Keratinocyte (primary cell): ENCODE data around the gene SELENOT. TPM values are rescaled to one million over a fixed set of nuclear protein-coding genes. Genes with fewer than 3 reads are reported as not detected.

Experiments used
- DNase-seq: peaks from one replicate; pipeline ENCODE4 v3.0.0-alpha.2; 2011; ENCODE audit warnings: low read depth, missing footprints, low spot score
- FAIRE-seq: peaks from 2 replicates; lab custom pipeline; 2011; peaks lifted over from hg19 to GRCh38; lab: Jason Lieb, UNC
- H2AFZ ChIP-seq: 2 replicates; pipeline ENCODE4 v1.6.0; 2012; ENCODE audit warnings: low read length, control low read depth, inconsistent platforms; ENCODE audit not compliant: control insufficient read depth
- H3K27ac ChIP-seq: 2 replicates; pipeline ENCODE4 v1.5.1; 2011; ENCODE audit warnings: low read length; ENCODE audit not compliant: control insufficient read depth, insufficient read depth
- H3K27me3 ChIP-seq: 3 replicates; pipeline ENCODE4 v1.6.0; 2011; ENCODE audit warnings: low read length; ENCODE audit not compliant: control insufficient read depth, insufficient read depth; ENCODE audit errors: extremely low read depth
- H3K36me3 ChIP-seq, 2 experiments: 2 replicates in 1 of 2; 3 replicates in 1 of 2; pipeline ENCODE4 v1.5.1; 2011; ENCODE audit warnings: low read length in 2 of 2, mild to moderate bottlenecking in 1 of 2; ENCODE audit not compliant: control insufficient read depth in 2 of 2, insufficient read depth in 2 of 2; ENCODE audit errors: extremely low read depth in 1 of 2
- H3K4me1 ChIP-seq: 3 replicates; pipeline ENCODE4 v1.5.1; 2011; ENCODE audit warnings: low read length; ENCODE audit not compliant: control insufficient read depth, insufficient read depth; ENCODE audit errors: extremely low read depth
- H3K4me2 ChIP-seq: 3 replicates; pipeline ENCODE4 v1.6.0; 2011; ENCODE audit warnings: low read depth, low read length; ENCODE audit not compliant: control insufficient read depth, insufficient read depth; ENCODE audit errors: extremely low read depth
- H3K4me3 ChIP-seq, 3 experiments: fragments of 200-600 bp in 1 of 3; sonication (generic) in 1 of 3; 2 replicates in 2 of 3; 3 replicates in 1 of 3; pipeline ENCODE4 v1.5.1; 2011 to 2016; ENCODE audit warnings: low read length in 3 of 3, mild to moderate bottlenecking in 3 of 3, control low read depth in 2 of 3, inconsistent platforms in 1 of 3, low read depth in 1 of 3, mixed read lengths in 1 of 3, mixed run types in 1 of 3, moderate library complexity in 1 of 3; ENCODE audit not compliant: control insufficient read depth in 2 of 3, insufficient read depth in 2 of 3; ENCODE audit errors: extremely low read depth in 1 of 3
- H3K79me2 ChIP-seq: 2 replicates; pipeline ENCODE4 v1.6.0; 2012; ENCODE audit warnings: low read length; ENCODE audit not compliant: control insufficient read depth, insufficient read depth
- H3K9ac ChIP-seq: 3 replicates; pipeline ENCODE4 v1.6.0; 2011; ENCODE audit warnings: low read length; ENCODE audit not compliant: control insufficient read depth, insufficient read depth; ENCODE audit errors: extremely low read depth
- H3K9me1 ChIP-seq: 3 replicates; pipeline ENCODE4 v1.6.0; 2011; ENCODE audit warnings: low read length; ENCODE audit not compliant: control insufficient read depth, insufficient read depth; ENCODE audit errors: extremely low read depth
- H3K9me3 ChIP-seq: 2 replicates; pipeline ENCODE4 v1.5.1; 2012; ENCODE audit warnings: low read depth, low read length; ENCODE audit not compliant: control insufficient read depth
- H4K20me1 ChIP-seq: 3 replicates; pipeline ENCODE4 v1.6.0; 2011; ENCODE audit warnings: low read length; ENCODE audit not compliant: control insufficient read depth, insufficient read depth; ENCODE audit errors: extremely low read depth
- EZH2 ChIP-seq: IDR thresholded peaks from one replicate; pipeline ENCODE4 v1.6.1; 2012; ENCODE audit warnings: inconsistent platforms, mild to moderate bottlenecking, low read length, moderate library complexity
- dilution Hi-C: fragments of 300-500 bp; cut with MboI; formaldehyde crosslinking; loops from one replicate; pipeline ENCODE4 v1.7.0; 2020; ENCODE audit warnings: low sequenced_read_pairs; ENCODE audit not compliant: extremely low pct_ligation_motif_present
- polyA minus RNA-seq, 3 experiments: library from RNA; depleted of rRNA, polyadenylated mRNA; stranded (reverse); fragments of >200 nt; gene quantifications; 1 replicate in 1 of 3; 2 replicates in 1 of 3; 3 replicates in 1 of 3; pipeline ENCODE4 v1.2.3, GENCODE V29; 2011
- polyA plus RNA-seq, 5 experiments: library from polyadenylated mRNA; depleted of rRNA in 3 of 5; stranded (reverse) in 3 of 5; stranded (forward) in 1 of 5; unstranded in 1 of 5; fragments of >200 nt; gene quantifications; 1 replicate in 1 of 5; 2 replicates in 3 of 5; 3 replicates in 1 of 5; pipeline versions ENCODE4 v1.2.1 to v1.2.3, GENCODE V29; 2011 to 2012; ENCODE audit warnings: missing spikeins in 2 of 5, low read depth in 1 of 5, low replicate concordance in 1 of 5
- TF ChIP-seq, protein P1 (sequence below), 3 experiments: IDR thresholded peaks in 1 of 3; conservative IDR thresholded peaks in 1 of 3; optimal IDR thresholded peaks in 1 of 3; 2 replicates in 2 of 3; 3 replicates in 1 of 3; pipeline versions ENCODE3 to v1.5.1; 2011; ENCODE audit warnings: low read length in 3 of 3, mild to moderate bottlenecking in 3 of 3, moderate library complexity in 2 of 3, control low read depth in 1 of 3, inconsistent platforms in 1 of 3; ENCODE audit not compliant: insufficient read depth in 2 of 3; ENCODE audit errors: extremely low read depth in 1 of 3

The SELENOT gene, protein sequence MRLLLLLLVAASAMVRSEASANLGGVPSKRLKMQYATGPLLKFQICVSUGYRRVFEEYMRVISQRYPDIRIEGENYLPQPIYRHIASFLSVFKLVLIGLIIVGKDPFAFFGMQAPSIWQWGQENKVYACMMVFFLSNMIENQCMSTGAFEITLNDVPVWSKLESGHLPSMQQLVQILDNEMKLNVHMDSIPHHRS
- polyA plus RNA-seq (357 to 668 TPM (median 597 TPM) in 3 replicates), polyA minus RNA-seq (285 to 581 TPM (median 504 TPM) in 3 replicates)
- polyA plus RNA-seq (2011; ENCODE audit: low read depth), result 24.1 TPM
- polyA plus RNA-seq (2011; cell fraction: cytosol; rRNA removed), result 421 and 922 TPM in 2 replicates
- 313 and 352 TPM in 2 replicates for polyA plus RNA-seq (2011; cell fraction: nucleus; rRNA removed)
- polyA plus RNA-seq (2012; ENCODE audit: low replicate concordance), result 135 and 141 TPM in 2 replicates
- polyA minus RNA-seq (2011; cell fraction: cytosol; rRNA and poly(A)+ RNA removed), result 191 TPM
- polyA minus RNA-seq (2011; cell fraction: nucleus; rRNA and poly(A)+ RNA removed), result 108 and 188 TPM in 2 replicates

- Histone ChIP-seq H2AFZ (peak within 1 kb of the TSS; percentile 8), H3K4me2 (peak within 1 kb of the TSS; percentile 84), H3K9ac (peak within 1 kb of the TSS; percentile 80), H3K27ac (peak within 1 kb of the TSS; percentile 85), H3K36me3 (peaks cover 0 to 9% of the 10 kb centered on the region in 2 experiments), H3K4me1 (peaks cover 35% of the 10 kb centered on the region), H3K4me3 (peak within 1 kb of the TSS; percentile 63 to 89 (median 80)), H3K9me3 (no peaks in the 10 kb centered on the region), H4K20me1 (peaks cover 4% of the 10 kb centered on the region), H3K27me3 (no peaks in the 10 kb centered on the region), H3K9me1 (no peaks in the 10 kb centered on the region), H3K79me2 (peaks cover 78% of the 10 kb centered on the region)
- dilution Hi-C loops, result no loop called here
- DNase-seq (peak; percentile 81), FAIRE-seq (peak; percentile 41)
- TF ChIP-seq EZH2, result no peak
- TF ChIP-seq, protein P1, sequence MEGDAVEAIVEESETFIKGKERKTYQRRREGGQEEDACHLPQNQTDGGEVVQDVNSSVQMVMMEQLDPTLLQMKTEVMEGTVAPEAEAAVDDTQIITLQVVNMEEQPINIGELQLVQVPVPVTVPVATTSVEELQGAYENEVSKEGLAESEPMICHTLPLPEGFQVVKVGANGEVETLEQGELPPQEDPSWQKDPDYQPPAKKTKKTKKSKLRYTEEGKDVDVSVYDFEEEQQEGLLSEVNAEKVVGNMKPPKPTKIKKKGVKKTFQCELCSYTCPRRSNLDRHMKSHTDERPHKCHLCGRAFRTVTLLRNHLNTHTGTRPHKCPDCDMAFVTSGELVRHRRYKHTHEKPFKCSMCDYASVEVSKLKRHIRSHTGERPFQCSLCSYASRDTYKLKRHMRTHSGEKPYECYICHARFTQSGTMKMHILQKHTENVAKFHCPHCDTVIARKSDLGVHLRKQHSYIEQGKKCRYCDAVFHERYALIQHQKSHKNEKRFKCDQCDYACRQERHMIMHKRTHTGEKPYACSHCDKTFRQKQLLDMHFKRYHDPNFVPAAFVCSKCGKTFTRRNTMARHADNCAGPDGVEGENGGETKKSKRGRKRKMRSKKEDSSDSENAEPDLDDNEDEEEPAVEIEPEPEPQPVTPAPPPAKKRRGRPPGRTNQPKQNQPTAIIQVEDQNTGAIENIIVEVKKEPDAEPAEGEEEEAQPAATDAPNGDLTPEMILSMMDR (optimal IDR thresholded peaks at IDR 0.05 in 1 of 3, IDR thresholded peaks at IDR 0.05 in 1 of 3, conservative IDR thresholded peaks at IDR 0.05 in 1 of 3; ENCODE audit: extremely low read depth in 1 of 3, insufficient read depth in 2 of 3, low read length in 3 of 3), result peak; percentile 1 to 24 (median 9)
Observed at GRCh38 chr3:150603153-150603979, at the start of gene SELENOT. Gene SELENOT (plus strand): TSS chr3:150603321. CDS start chr3:150603363, 42 bp downstream.

- no peak for DNase-seq
- Histone ChIP-seq H3K4me3 (no peak overlapping the region), H3K27ac (no peak overlapping the region), H3K4me2 (no peak overlapping the region), H3K9ac (no peak overlapping the region), H3K4me1 (no peaks in the 10 kb centered on the region), H3K9me1 (no peaks in the 10 kb centered on the region), H3K79me2 (peaks cover 64% of the 10 kb centered on the region), H3K27me3 (no peaks in the 10 kb centered on the region), H3K36me3 (peaks cover 10 to 18% of the 10 kb centered on the region in 2 experiments), H3K9me3 (no peaks in the 10 kb centered on the region), H2AFZ (no peak overlapping the region), H4K20me1 (no peaks in the 10 kb centered on the region)
- dilution Hi-C loops, result no loop called here
- TF ChIP-seq, protein P1 (optimal IDR thresholded peaks at IDR 0.05 in 1 of 3, IDR thresholded peaks at IDR 0.05 in 1 of 3, conservative IDR thresholded peaks at IDR 0.05 in 1 of 3; ENCODE audit: extremely low read depth in 1 of 3, insufficient read depth in 2 of 3, low read length in 3 of 3), result no peak
- no peak for FAIRE-seq
Observed at GRCh38 chr3:150555859-150556436, 47.2 kb upstream of the SELENOT start.
